ENCODE results near the gene CLCN5.

CLCN5 gene

GRCh38 chrX:49959602-49960001 is 37.2 kb downstream of the CLCN5 start:
- H3K4me3 ChIP-seq (ENCODE audit: low read length): no peak overlapping the region
- TF ChIP-seq CTCF (conservative IDR thresholded peaks at IDR 0.05; ENCODE audit: low read depth, low read length): no peak

GRCh38 chrX:49960061-49960460 is 37.7 kb downstream of the CLCN5 start:
- DNase-seq (ENCODE audit: low read depth): no peak
- no peak for TF ChIP-seq CTCF (conservative IDR thresholded peaks at IDR 0.05; ENCODE audit: low read depth, low read length)
- no peak overlapping the region for H3K4me3 ChIP-seq (ENCODE audit: low read length)

More at GRCh38 chrX:49959602-49960001, 37.2 kb downstream of the CLCN5 start:
- DNase-seq (ENCODE audit: low read depth): no peak

- no peak overlapping the region for H3K4me3 ChIP-seq (ENCODE audit: low read length)
- TF ChIP-seq CTCF (conservative IDR thresholded peaks at IDR 0.05; ENCODE audit: low read depth, low read length): no peak
- DNase-seq (ENCODE audit: low read depth): no peak
Measured at GRCh38 chrX:49970674-49971073, 48.3 kb downstream of the CLCN5 start.

GRCh38 chrX:49972328-49972860 is 50.0 kb downstream of the CLCN5 start:
- no peak for DNase-seq (ENCODE audit: low read depth)
- no peak for TF ChIP-seq CTCF (conservative IDR thresholded peaks at IDR 0.05; ENCODE audit: low read depth, low read length)
- H3K4me3 ChIP-seq (ENCODE audit: low read length): no peak overlapping the region

- no peak for DNase-seq (ENCODE audit: low read depth)
- no peak for TF ChIP-seq CTCF (conservative IDR thresholded peaks at IDR 0.05; ENCODE audit: low read depth, low read length)
- no peak overlapping the region for H3K4me3 ChIP-seq (ENCODE audit: low read length)
Measured at GRCh38 chrX:49976682-49977197, 54.3 kb downstream of the CLCN5 start.

GRCh38 chrX:49977319-49978090 is 55.1 kb downstream of the CLCN5 start:
- no peak overlapping the region for H3K4me3 ChIP-seq (ENCODE audit: low read length)
- DNase-seq (ENCODE audit: low read depth): no peak
- TF ChIP-seq CTCF (conservative IDR thresholded peaks at IDR 0.05; ENCODE audit: low read depth, low read length): no peak

GRCh38 chrX:49978176-49978575 is 55.8 kb downstream of the CLCN5 start:
- TF ChIP-seq CTCF (conservative IDR thresholded peaks at IDR 0.05; ENCODE audit: low read depth, low read length): no peak
- no peak overlapping the region for H3K4me3 ChIP-seq (ENCODE audit: low read length)
- no peak for DNase-seq (ENCODE audit: low read depth)

All from retinal pigment epithelial cell (primary cell).